Natural killer cell treated with Interleukin-12 subunit alpha and Interleukin-12 subunit beta and Interleukin-15 and Interleukin-18, amount 100 ng/mL, for 72 hours (primary cell): Measurements from ENCODE around the gene GPER1. TPM values are rescaled to one million over a fixed set of nuclear protein-coding genes. Genes with fewer than 3 reads are reported as not detected.
A peak's percentile ranks its signal among the peaks of the same experiment; 100 is the strongest.

Source experiments
- ATAC-seq, 2 donors: fragments of 150-1000 bp; cut with Tn5 transposase in 1 of 2; sonication (Bioruptor Pico), chemical (Tn5 transposase) in 1 of 2; 2 replicates each; pipeline ENCODE4 v1.10.0; 2021
- DNase-seq: peaks from one replicate; pipeline ENCODE4 v3.0.0; 2022; ENCODE audit warnings: low spot score
- H3K27ac Mint-ChIP-seq, 2 donors: 1 replicate in 1 of 2; 2 replicates in 1 of 2; pipeline ENCODE4 v1.8.0; 2022; ENCODE audit warnings: mixed read lengths in 2 of 2, mild to moderate bottlenecking in 1 of 2, moderate library complexity in 1 of 2
- H3K27me3 Mint-ChIP-seq, 2 donors: 1 replicate in 1 of 2; 2 replicates in 1 of 2; pipeline ENCODE4 v1.8.0; 2022; ENCODE audit warnings: mixed read lengths in 2 of 2
- H3K36me3 Mint-ChIP-seq: one replicate; pipeline ENCODE4 v1.8.0; 2022; ENCODE audit warnings: mixed read lengths
- H3K4me1 Mint-ChIP-seq, 2 donors: 1 replicate in 1 of 2; 2 replicates in 1 of 2; pipeline ENCODE4 v1.8.0; 2022; ENCODE audit warnings: low read depth in 2 of 2, mixed read lengths in 2 of 2, mild to moderate bottlenecking in 1 of 2
- H3K4me3 Mint-ChIP-seq: one replicate; pipeline ENCODE4 v1.8.0; 2022; ENCODE audit warnings: mixed read lengths
- H3K9me3 Mint-ChIP-seq: 2 replicates; pipeline ENCODE4 v1.8.0; 2022; ENCODE audit warnings: mixed read lengths
- total RNA-seq, 2 donors: library from RNA; stranded (reverse); gene quantifications; one replicate each; pipeline ENCODE4 v1.2.3, GENCODE V29; 2022

Gene GPER1
- total RNA-seq, 2 donors from 2014 or later, result not detected

DNA sequence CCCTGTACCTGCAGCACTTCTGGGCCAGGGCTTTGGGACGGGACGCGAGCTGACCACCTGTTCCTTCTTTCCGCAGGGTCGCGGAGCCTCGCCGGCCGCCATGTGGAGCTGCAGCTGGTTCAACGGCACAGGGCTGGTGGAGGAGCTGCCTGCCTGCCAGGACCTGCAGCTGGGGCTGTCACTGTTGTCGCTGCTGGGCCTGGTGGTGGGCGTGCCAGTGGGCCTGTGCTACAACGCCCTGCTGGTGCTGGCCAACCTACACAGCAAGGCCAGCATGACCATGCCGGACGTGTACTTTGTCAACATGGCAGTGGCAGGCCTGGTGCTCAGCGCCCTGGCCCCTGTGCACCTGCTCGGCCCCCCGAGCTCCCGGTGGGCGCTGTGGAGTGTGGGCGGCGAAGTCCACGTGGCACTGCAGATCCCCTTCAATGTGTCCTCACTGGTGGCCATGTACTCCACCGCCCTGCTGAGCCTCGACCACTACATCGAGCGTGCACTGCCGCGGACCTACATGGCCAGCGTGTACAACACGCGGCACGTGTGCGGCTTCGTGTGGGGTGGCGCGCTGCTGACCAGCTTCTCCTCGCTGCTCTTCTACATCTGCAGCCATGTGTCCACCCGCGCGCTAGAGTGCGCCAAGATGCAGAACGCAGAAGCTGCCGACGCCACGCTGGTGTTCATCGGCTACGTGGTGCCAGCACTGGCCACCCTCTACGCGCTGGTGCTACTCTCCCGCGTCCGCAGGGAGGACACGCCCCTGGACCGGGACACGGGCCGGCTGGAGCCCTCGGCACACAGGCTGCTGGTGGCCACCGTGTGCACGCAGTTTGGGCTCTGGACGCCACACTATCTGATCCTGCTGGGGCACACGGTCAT lies 30.3 kb upstream of the GPER1 start:
- Mint-ChIP-seq H3K27me3 (peaks cover 11 to 18% of the 10 kb centered on the region in 2 donors), H3K9me3 (no peaks in the 10 kb centered on the region), H3K4me3 (no peak overlapping the region), H3K27ac (no peak overlapping the region), H3K4me1 (peaks cover 6 to 34% of the 10 kb centered on the region in 2 donors), H3K36me3 (no peaks in the 10 kb centered on the region)
- ATAC-seq (no peak), DNase-seq (no peak)

DNA sequence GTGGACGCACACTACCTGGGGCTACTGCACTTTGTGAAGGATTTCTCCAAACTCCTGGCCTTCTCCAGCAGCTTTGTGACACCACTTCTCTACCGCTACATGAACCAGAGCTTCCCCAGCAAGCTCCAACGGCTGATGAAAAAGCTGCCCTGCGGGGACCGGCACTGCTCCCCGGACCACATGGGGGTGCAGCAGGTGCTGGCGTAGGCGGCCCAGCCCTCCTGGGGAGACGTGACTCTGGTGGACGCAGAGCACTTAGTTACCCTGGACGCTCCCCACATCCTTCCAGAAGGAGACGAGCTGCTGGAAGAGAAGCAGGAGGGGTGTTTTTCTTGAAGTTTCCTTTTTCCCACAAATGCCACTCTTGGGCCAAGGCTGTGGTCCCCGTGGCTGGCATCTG lies 29.6 kb upstream of the GPER1 start:
- Mint-ChIP-seq H3K27ac (no peak overlapping the region), H3K4me1 (peaks cover 6 to 34% of the 10 kb centered on the region in 2 donors), H3K9me3 (no peaks in the 10 kb centered on the region), H3K36me3 (no peaks in the 10 kb centered on the region), H3K4me3 (no peak overlapping the region), H3K27me3 (peaks cover 11 to 25% of the 10 kb centered on the region in 2 donors)
- ATAC-seq (no peak), DNase-seq (no peak)

DNA sequence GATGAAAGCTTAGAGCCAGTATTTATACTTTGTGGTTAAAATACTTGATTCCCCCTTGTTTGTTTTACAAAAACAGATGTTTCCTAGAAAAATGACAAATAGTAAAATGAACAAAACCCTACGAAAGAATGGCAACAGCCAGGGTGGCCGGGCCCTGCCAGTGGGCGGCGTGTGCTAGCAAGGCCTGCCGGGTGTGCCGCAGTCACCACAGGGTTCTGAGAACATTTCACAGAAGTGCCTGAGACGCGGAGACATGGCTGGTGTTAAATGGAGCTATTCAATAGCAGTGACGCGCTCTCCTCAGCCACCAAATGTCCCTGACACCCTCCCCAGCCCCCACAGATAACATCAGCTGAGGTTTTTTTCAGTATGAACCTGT lies 29.1 kb upstream of the GPER1 start:
- DNase-seq (peak; percentile 74), ATAC-seq (peak; percentile 43 to 75)
- Mint-ChIP-seq H3K27me3 (peaks cover 11 to 29% of the 10 kb centered on the region in 2 donors), H3K4me1 (peaks cover 6 to 34% of the 10 kb centered on the region in 2 donors), H3K36me3 (no peaks in the 10 kb centered on the region), H3K9me3 (no peaks in the 10 kb centered on the region), H3K27ac (peak overlapping the region in 1 of 2 donors; percentile 15), H3K4me3 (peak overlapping the region; percentile 6)

DNA sequence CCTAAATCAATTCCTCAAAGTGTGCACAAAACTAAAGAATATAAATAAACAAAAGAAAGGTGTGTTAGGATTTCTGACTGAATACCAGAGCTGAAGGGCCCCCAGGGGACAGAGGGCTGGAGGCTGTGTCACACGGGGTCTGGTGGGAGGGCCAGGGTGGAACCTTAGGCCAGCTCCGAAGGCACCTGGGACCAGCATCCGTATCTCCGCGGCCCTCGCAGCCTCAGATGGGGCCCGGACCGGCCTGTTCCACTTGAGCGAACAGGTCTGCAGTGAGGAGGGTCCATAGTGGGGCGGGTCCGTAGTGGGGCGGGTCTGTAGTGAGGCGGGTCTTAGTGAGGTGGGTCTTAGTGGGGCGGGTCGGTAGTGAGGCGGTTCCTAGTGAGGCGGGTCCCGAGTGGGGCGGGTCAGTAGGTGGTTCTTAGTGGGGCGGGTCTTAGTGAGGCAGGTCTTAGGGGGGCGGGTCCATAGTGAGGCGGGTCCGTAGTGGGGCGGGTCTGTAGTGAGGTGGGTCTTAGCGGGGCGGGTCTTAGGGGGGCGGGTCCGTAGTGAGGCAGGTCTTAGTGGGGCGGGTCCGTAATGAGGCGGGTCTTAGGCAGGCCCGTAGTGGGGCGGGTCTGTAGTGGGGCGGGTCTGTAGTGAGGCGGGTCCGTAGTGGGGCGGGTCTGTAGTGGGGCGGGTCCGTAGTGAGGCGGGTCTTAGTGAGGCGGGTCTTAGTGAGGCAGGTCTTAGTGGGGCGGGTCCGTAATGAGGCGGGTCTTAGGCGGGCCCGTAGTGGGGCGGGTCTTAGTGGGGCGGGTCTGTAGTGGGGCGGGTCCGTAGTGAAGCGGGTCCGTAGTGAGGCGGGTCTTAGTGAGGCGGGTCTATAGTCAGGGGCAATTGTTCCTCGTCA lies 28.5 kb upstream of the GPER1 start:
- DNase-seq, result no peak
- ATAC-seq, result peak; percentile 26 to 43
- no peaks in the 10 kb centered on the region for H3K9me3 Mint-ChIP-seq
- peaks cover 11 to 32% of the 10 kb centered on the region in 2 donors for H3K27me3 Mint-ChIP-seq
- H3K4me3 Mint-ChIP-seq, result peak overlapping the region; percentile 6
- no peaks in the 10 kb centered on the region for H3K36me3 Mint-ChIP-seq
- peak overlapping the region in 1 of 2 donors; percentile 15 for H3K27ac Mint-ChIP-seq
- H3K4me1 Mint-ChIP-seq, result peaks cover 6 to 34% of the 10 kb centered on the region in 2 donors

DNA sequence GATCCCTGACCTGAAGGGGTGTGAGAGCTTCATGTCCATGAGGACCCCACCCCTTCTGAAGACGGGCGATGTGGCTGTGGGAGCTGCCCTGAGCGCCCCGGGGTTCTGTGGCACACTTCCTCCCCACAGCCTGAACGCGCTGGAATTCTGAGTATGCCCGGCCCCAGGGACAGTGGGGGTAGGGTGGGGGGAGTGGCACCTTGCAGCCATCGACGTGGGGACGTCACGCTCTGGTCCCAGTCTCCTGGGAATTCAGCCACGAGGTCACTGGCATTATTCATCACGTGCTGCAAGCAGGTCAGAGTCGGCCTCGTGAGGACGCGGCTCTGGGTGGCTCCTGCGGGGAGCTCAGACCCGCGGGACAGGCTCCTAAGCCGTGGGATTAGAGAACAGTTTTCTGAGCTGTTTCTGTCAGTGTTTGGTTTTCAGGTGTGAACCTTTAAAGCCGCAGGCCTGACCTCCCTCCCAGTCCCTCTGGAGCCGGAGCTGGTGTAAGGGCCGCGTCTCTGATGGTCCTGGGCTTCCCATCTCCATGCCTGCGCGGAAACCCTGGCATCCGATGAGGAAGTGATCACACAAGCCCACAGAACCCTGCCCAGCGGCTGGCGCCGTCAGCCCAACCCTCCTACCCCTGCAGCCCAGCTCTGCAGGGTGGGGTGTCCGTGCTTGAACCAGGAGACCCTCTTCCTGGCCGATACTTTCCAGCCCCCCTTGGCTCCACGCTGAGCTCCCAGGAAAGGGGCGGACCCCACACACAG lies 27.4 kb upstream of the GPER1 start:
- Mint-ChIP-seq H3K4me3 (no peak overlapping the region), H3K9me3 (no peaks in the 10 kb centered on the region), H3K27ac (no peak overlapping the region), H3K27me3 (peaks cover 11 to 27% of the 10 kb centered on the region in 2 donors), H3K4me1 (peaks cover 6 to 27% of the 10 kb centered on the region in 2 donors), H3K36me3 (no peaks in the 10 kb centered on the region)
- DNase-seq (no peak), ATAC-seq (no peak)

DNA sequence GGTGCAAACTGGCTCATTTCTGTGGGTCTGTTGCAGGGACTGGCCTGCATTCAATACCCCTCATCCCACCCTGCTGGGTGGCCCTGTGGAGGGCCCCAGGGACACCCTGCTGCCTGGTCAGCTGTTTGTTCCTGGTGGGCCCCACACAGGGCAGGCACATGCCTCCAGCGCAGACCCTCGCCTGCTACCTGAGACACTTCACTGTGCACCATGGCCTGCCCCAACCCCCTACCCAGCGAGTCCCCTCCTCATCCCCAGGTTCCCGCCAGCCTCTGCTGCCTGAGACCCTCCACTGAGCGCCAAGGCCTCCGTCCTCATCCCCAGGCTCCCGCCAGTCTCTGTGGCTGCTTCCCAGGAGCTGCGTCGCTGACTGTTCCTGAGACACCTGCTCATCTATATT lies 26.7 kb upstream of the GPER1 start:
- Mint-ChIP-seq H3K4me3 (no peak overlapping the region), H3K4me1 (peaks cover 6 to 27% of the 10 kb centered on the region in 2 donors), H3K27ac (no peak overlapping the region), H3K36me3 (no peaks in the 10 kb centered on the region), H3K9me3 (no peaks in the 10 kb centered on the region), H3K27me3 (peaks cover 11 to 27% of the 10 kb centered on the region in 2 donors)
- no peak for DNase-seq
- ATAC-seq, result no peak

DNA sequence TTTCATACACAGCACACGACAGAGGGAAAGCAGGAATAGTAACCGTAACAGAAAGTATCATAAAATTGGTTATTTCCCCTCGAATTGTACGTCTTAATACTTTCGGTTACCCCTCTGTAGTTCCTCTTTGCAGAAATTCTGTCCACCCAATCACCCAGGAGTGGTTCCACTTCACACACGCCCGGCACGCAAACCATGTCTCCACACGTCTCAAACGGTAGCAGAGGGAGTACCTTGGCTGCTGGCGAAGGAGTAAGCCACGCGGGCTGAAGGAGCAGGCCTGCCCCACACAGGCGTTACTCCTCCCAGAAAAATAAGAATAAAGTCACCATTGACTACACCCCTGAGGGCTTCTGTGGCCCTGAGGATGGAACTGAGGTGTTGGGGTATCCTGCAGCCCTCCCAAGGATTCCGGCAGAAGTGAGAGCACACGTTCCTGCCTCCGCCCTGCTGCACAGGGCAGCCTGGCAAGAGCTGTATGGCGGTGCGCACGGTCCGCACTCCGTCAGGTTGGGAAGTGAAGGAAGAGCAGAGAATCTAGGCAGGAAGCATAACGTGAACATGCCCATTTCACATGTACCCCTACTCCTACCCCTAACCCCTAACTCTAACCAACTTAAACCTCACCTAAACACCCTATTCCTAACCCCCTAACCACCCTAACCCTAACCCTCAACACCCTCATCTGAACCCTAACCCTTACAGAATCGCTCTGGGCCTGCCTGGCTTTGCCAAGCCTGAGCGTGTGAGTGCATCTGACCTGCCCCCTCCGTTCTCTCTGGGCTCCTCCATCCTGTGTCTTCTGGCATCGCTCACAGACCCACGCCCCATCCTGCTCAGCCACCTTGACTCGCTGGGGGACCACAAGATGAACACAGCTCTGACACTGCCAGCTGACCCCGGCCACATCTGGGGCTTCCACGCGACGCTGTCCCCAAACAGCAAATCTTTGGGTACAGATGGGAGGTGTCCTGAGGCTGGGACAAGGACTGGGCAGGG lies 25.3 kb upstream of the GPER1 start:
- peaks cover 11 to 27% of the 10 kb centered on the region in 2 donors for H3K27me3 Mint-ChIP-seq
- no peaks in the 10 kb centered on the region for H3K9me3 Mint-ChIP-seq
- no peaks in the 10 kb centered on the region for H3K36me3 Mint-ChIP-seq
- ATAC-seq, result no peak
- H3K4me1 Mint-ChIP-seq, result peaks cover 6 to 27% of the 10 kb centered on the region in 2 donors
- no peak overlapping the region for H3K27ac Mint-ChIP-seq
- H3K4me3 Mint-ChIP-seq, result no peak overlapping the region
- DNase-seq, result no peak

DNA sequence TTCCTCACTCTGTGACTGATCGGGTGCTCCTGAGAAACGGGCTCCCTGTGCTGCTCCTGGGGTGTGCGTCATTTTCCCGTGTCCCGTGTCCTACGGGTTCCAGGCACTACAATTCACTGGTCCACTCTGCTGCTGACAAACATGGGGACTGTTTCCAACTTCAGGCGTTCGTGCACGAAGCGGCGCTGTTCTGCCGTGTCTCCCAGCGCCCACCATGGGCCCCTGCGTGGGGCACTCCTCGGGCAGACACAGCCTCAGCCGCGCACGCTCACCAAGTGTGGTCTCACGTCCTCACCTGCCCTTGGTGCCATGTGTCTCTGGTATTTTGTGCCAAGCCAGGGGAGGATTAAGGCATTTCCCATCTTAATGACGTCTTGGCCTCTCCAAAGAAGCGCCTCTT lies 24.6 kb upstream of the GPER1 start:
- Mint-ChIP-seq H3K36me3 (no peaks in the 10 kb centered on the region), H3K27me3 (peaks cover 11 to 27% of the 10 kb centered on the region in 2 donors), H3K9me3 (no peaks in the 10 kb centered on the region), H3K4me3 (no peak overlapping the region), H3K27ac (no peak overlapping the region), H3K4me1 (peaks cover 6 to 27% of the 10 kb centered on the region in 2 donors)
- DNase-seq (no peak), ATAC-seq (no peak)

DNA sequence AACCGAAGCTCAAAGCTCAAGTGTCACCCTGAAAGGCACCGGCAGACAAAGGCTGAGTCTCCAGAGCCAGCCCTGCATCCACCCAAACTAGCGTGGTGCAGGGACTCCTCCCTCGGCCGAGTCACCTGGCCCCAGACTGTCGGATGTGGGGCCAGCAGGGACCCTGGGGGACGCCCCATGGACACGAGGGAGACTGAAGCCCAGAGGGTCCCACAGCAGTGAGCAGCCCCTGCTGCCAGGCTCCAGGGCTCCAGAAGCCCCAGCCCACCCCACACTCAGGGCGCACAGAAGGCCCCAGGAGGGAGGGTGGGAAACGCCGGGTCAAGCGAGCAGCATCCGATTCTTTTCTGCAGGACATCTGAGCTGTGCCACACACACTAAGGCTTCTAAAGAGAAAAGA lies 23.3 kb upstream of the GPER1 start:
- Mint-ChIP-seq H3K4me3 (no peak overlapping the region), H3K36me3 (no peaks in the 10 kb centered on the region), H3K27me3 (peaks cover 11 to 27% of the 10 kb centered on the region in 2 donors), H3K4me1 (peaks cover 0 to 16% of the 10 kb centered on the region in 2 donors), H3K27ac (no peak overlapping the region), H3K9me3 (no peaks in the 10 kb centered on the region)
- no peak for ATAC-seq
- no peak for DNase-seq

DNA sequence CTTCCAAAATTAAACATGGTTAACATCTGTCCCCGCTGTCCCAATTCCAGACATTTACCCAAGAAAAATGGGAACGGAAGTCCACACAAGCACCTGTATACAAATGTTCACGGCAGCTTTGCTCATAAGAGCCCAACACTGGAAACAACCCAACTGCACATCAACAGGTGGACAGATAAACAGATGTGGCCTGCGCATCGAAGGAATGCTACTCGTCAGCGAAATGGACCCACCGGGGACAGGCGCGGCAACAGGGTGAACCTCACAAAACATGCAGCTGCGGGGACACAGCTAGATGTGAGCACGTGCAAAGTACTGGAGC lies 22.7 kb upstream of the GPER1 start:
- H3K4me3 Mint-ChIP-seq, result no peak overlapping the region
- peaks cover 0 to 16% of the 10 kb centered on the region in 2 donors for H3K4me1 Mint-ChIP-seq
- H3K27ac Mint-ChIP-seq, result no peak overlapping the region
- peaks cover 11 to 27% of the 10 kb centered on the region in 2 donors for H3K27me3 Mint-ChIP-seq
- DNase-seq, result no peak
- no peaks in the 10 kb centered on the region for H3K36me3 Mint-ChIP-seq
- no peaks in the 10 kb centered on the region for H3K9me3 Mint-ChIP-seq
- no peak for ATAC-seq

DNA sequence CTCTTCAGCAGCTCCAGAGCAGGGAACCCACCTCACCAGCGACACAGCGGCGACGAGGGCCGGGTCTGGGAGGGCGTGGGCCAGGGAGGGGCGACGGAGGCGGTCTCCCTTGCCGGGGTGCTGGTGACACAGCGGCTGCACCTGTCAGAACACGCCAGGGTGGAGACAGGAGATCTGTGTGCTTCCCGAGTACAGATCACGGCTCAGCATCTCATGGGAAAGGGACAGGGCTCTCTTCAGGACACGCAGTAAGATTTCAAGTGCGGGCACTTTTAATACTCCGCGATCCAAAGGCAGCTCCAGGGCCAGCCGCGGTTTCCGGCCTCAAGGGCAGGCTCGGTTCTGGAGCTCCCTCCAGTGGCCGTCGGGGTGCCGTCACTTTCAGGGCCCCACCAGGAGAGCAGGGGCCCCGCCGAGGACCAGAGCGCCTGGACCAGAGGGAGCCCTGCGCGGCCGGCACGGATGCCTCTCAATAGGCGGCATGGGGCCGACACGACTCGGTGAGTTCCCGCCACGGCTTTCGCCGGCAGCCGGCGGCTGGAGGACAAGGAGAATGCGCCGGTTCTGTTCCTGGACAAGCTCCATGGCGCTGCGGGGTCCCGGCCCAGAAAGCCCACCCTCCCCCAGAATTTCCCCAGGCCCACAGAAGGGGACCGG lies 22.2 kb upstream of the GPER1 start:
- Mint-ChIP-seq H3K36me3 (no peaks in the 10 kb centered on the region), H3K4me1 (peaks cover 0 to 13% of the 10 kb centered on the region in 2 donors), H3K27me3 (peaks cover 11 to 27% of the 10 kb centered on the region in 2 donors), H3K27ac (no peak overlapping the region), H3K9me3 (no peaks in the 10 kb centered on the region), H3K4me3 (no peak overlapping the region)
- ATAC-seq (peak; percentile 92 to 94), DNase-seq (peak; percentile 86)

DNA sequence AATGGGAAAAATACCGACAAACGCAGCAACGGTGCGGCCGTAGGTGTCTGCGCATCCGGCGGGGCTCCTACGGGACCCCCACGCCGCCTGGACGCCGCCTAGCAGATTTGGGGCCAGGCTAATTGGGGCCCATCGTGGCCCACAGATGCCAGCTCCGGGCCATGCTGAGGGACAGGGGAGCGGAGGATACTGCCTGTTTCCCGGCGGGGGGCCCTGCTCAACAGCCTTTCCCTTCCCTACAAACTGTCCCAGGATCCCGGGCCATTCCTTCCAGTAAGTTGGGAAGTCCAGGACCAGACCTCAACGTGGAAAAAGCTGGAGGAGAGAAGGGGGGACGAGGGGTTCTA lies 21.7 kb upstream of the GPER1 start:
- no peaks in the 10 kb centered on the region for H3K36me3 Mint-ChIP-seq
- peaks cover 11 to 27% of the 10 kb centered on the region in 2 donors for H3K27me3 Mint-ChIP-seq
- peaks cover 0 to 10% of the 10 kb centered on the region in 2 donors for H3K4me1 Mint-ChIP-seq
- H3K9me3 Mint-ChIP-seq, result no peaks in the 10 kb centered on the region
- ATAC-seq (no peak), DNase-seq (no peak)
- H3K4me3 Mint-ChIP-seq, result no peak overlapping the region
- H3K27ac Mint-ChIP-seq, result no peak overlapping the region
